Astrocyte (in vitro differentiated cells and primary cell): ENCODE results near the gene PPFIA1.

Experiments
- EZH2 ChIP-seq: IDR thresholded peaks from 2 replicates; pipeline ENCODE4 v1.6.1; 2012; ENCODE audit warnings: mild to moderate bottlenecking, low read length, inconsistent platforms; ENCODE audit not compliant: insufficient read depth
- TF ChIP-seq, protein P1 (sequence below): IDR thresholded peaks from 2 replicates; pipeline ENCODE4 v1.5.1; 2011; ENCODE audit warnings: low read depth, mild to moderate bottlenecking, inconsistent platforms, low read length, moderate library complexity; ENCODE audit not compliant: insufficient read depth

GRCh38 chr11:70368961-70369360 is 98.5 kb downstream of the PPFIA1 start:
- TF ChIP-seq, protein P1, sequence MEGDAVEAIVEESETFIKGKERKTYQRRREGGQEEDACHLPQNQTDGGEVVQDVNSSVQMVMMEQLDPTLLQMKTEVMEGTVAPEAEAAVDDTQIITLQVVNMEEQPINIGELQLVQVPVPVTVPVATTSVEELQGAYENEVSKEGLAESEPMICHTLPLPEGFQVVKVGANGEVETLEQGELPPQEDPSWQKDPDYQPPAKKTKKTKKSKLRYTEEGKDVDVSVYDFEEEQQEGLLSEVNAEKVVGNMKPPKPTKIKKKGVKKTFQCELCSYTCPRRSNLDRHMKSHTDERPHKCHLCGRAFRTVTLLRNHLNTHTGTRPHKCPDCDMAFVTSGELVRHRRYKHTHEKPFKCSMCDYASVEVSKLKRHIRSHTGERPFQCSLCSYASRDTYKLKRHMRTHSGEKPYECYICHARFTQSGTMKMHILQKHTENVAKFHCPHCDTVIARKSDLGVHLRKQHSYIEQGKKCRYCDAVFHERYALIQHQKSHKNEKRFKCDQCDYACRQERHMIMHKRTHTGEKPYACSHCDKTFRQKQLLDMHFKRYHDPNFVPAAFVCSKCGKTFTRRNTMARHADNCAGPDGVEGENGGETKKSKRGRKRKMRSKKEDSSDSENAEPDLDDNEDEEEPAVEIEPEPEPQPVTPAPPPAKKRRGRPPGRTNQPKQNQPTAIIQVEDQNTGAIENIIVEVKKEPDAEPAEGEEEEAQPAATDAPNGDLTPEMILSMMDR: no peak
- TF ChIP-seq EZH2: no peak
